Fibroblast of lung (primary cell): ENCODE results near the gene ITGAD.

Experiments used
- CTCF ChIP-seq, 2 donors: IDR thresholded peaks in 1 of 2; conservative IDR thresholded peaks in 1 of 2; 1 replicate in 1 of 2; 2 replicates in 1 of 2; pipeline ENCODE4 v1.5.1; 2011 to 2012; ENCODE audit warnings: low read length in 2 of 2, control low read depth in 1 of 2, inconsistent platforms in 1 of 2, low read depth in 1 of 2, mild to moderate bottlenecking in 1 of 2
- EZH2 ChIP-seq: IDR thresholded peaks from 2 replicates; pipeline ENCODE4 v1.5.1; 2012; ENCODE audit warnings: low read length, control low read depth, mild to moderate bottlenecking; ENCODE audit errors: missing control alignments

- no peak for TF ChIP-seq CTCF (conservative IDR thresholded peaks at IDR 0.05 in 1 of 2, IDR thresholded peaks at IDR 0.05 in 1 of 2; ENCODE audit: low read depth in 1 of 2, low read length in 2 of 2)
- TF ChIP-seq EZH2, result no peak
Measured at GRCh38 chr16:31474173-31474714, 81.1 kb downstream of the ITGAD start.
